Upper lobe of left lung (tissue), 4 donors: ENCODE measurements around the gene ZC2HC1B.
"Not testable (repeated sequence)": the region's sequence is repeated elsewhere in the genome, so short reads cannot be mapped to it uniquely, and the experiment has no call there.

Source experiments
- CTCF ChIP-seq, 6 experiments: fragments of 450-650 bp in 4 of 6; fragments of 200-600 bp in 2 of 6; sonication (generic) in 2 of 6; IDR thresholded peaks; one replicate each; pipeline ENCODE4 v1.5.1; 2016 to 2019; ENCODE audit warnings: antibody characterized with exemption in 6 of 6
- POLR2A ChIP-seq, 4 donors: fragments of 450-650 bp; IDR thresholded peaks; one replicate each; pipeline ENCODE4 v1.5.1; 2016 to 2017; ENCODE audit warnings: antibody characterized with exemption in 4 of 4, mild to moderate bottlenecking in 2 of 4

- TF ChIP-seq CTCF, POLR2A (IDR thresholded peaks at IDR 0.05): not testable (repeated sequence)
Measured at GRCh38 chr6:143851706-143852105, 12.6 kb upstream of the ZC2HC1B start.
